Loucy (cell line): Measurements from ENCODE around the gene VDAC1.

Source experiments
- EZH2phosphoT487 ChIP-seq: fragments of 200-600 bp; IDR thresholded peaks from 2 replicates; pipeline ENCODE4 v1.6.1; 2018; ENCODE audit warnings: antibody characterized with exemption, mild to moderate bottlenecking, moderate library complexity, borderline replicate concordance
- TF ChIP-seq, protein P1 (sequence below): fragments of 200-600 bp; sonication (generic); conservative IDR thresholded peaks from 2 replicates; pipeline ENCODE4 v1.5.1; 2014; ENCODE audit warnings: mild to moderate bottlenecking, antibody characterized with exemption, low read length

- TF ChIP-seq, protein P1, sequence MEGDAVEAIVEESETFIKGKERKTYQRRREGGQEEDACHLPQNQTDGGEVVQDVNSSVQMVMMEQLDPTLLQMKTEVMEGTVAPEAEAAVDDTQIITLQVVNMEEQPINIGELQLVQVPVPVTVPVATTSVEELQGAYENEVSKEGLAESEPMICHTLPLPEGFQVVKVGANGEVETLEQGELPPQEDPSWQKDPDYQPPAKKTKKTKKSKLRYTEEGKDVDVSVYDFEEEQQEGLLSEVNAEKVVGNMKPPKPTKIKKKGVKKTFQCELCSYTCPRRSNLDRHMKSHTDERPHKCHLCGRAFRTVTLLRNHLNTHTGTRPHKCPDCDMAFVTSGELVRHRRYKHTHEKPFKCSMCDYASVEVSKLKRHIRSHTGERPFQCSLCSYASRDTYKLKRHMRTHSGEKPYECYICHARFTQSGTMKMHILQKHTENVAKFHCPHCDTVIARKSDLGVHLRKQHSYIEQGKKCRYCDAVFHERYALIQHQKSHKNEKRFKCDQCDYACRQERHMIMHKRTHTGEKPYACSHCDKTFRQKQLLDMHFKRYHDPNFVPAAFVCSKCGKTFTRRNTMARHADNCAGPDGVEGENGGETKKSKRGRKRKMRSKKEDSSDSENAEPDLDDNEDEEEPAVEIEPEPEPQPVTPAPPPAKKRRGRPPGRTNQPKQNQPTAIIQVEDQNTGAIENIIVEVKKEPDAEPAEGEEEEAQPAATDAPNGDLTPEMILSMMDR = no peak
- TF ChIP-seq EZH2phosphoT487 = no peak
Observed at GRCh38 chr5:134037160-134037559, 32.4 kb upstream of the VDAC1 start.
